WTC11 (cell line): Measurements from ENCODE around the gene SLIT3. TPM values are rescaled to one million over a fixed set of nuclear protein-coding genes. Genes with fewer than 3 reads are reported as not detected.

ENCODE experiments used
- ATAC-seq: fragments of 200-7000 bp; cut with Tn5 transposase; 2 replicates; pipeline ENCODE4 v1.10.0; 2021; ENCODE audit warnings: mild to moderate bottlenecking, moderate library complexity
- CTCF ChIA-PET: fragments of 300-600 bp; sonication (Branson Sonifier 250); formaldehyde crosslinking; loops from one replicate; lab custom pipeline; 2021; ENCODE audit warnings: antibody characterized with exemption; lab: Charles Lee
- POLR2A ChIA-PET: fragments of 350-600 bp; sonication (Branson Sonifier 250); formaldehyde crosslinking; loops from one replicate; lab custom pipeline; 2021; ENCODE audit warnings: antibody characterized with exemption; lab: Charles Lee
- DNase-seq: peaks from one replicate; pipeline ENCODE4 v3.0.0; 2021; ENCODE audit warnings: low spot score
- H3K27ac Mint-ChIP-seq: 2 replicates; pipeline ENCODE4 v1.8.0; 2021; ENCODE audit warnings: mixed read lengths
- H3K27me3 Mint-ChIP-seq: 2 replicates; pipeline ENCODE4 v1.8.0; 2021; ENCODE audit warnings: low read depth, mild to moderate bottlenecking, moderate library complexity, mixed read lengths
- H3K36me3 Mint-ChIP-seq: 2 replicates; pipeline ENCODE4 v1.8.0; 2021; ENCODE audit warnings: mixed read lengths
- H3K4me1 Mint-ChIP-seq: 2 replicates; pipeline ENCODE4 v1.8.0; 2022; ENCODE audit warnings: mixed read lengths
- H3K4me3 Mint-ChIP-seq: 2 replicates; pipeline ENCODE4 v1.8.0; 2021; ENCODE audit warnings: mild to moderate bottlenecking, moderate library complexity, mixed read lengths
- H3K9me3 Mint-ChIP-seq: 2 replicates; pipeline ENCODE4 v1.8.0; 2021; ENCODE audit warnings: mixed read lengths
- AR ChIP-seq: fragments of 250-450 bp; sonication (Bioruptor Pico); IDR thresholded peaks from 2 replicates; pipeline ENCODE4 v1.9.0; 2021; ENCODE audit warnings: mild to moderate bottlenecking
- ARID4B ChIP-seq: sonication (generic); formaldehyde crosslinking; IDR thresholded peaks from 2 replicates; pipeline ENCODE4 v1.8.0; 2023; ENCODE audit warnings: missing genetic modification reagents, mild to moderate bottlenecking, borderline replicate concordance
- E2F4 ChIP-seq: sonication (generic); formaldehyde crosslinking; IDR thresholded peaks from 2 replicates; pipeline ENCODE4 v1.8.1; 2022; ENCODE audit warnings: low read depth, mild to moderate bottlenecking, moderate library complexity, missing genetic modification reagents, borderline replicate concordance
- ERG ChIP-seq: fragments of 250-450 bp; sonication (Bioruptor Pico); IDR thresholded peaks from 2 replicates; pipeline ENCODE4 v1.8.0; 2021; ENCODE audit warnings: mild to moderate bottlenecking
- JUN ChIP-seq: sonication (generic); formaldehyde crosslinking; IDR thresholded peaks from 2 replicates; pipeline ENCODE4 v1.8.0; 2023; ENCODE audit warnings: mild to moderate bottlenecking, missing genetic modification reagents
- MXD4 ChIP-seq: fragments of 250-450 bp; sonication (Bioruptor Pico); IDR thresholded peaks from 2 replicates; pipeline ENCODE4 v1.8.0; 2021; ENCODE audit warnings: mild to moderate bottlenecking, moderate library complexity, borderline replicate concordance
- PRDM15 ChIP-seq: sonication (generic); formaldehyde crosslinking; IDR thresholded peaks from 2 replicates; pipeline ENCODE4 v1.8.0; 2022; ENCODE audit warnings: missing genetic modification reagents
- ZNF232 ChIP-seq: sonication (generic); formaldehyde crosslinking; IDR thresholded peaks from 2 replicates; pipeline ENCODE4 v1.8.0; 2022; ENCODE audit warnings: mild to moderate bottlenecking, missing genetic modification reagents
- ZNF416 ChIP-seq: fragments of 250-450 bp; sonication (Bioruptor Pico); IDR thresholded peaks from 2 replicates; pipeline ENCODE4 v1.9.0; 2021; ENCODE audit warnings: mild to moderate bottlenecking, inconsistent platforms
- ZNF423 ChIP-seq: fragments of 250-450 bp; sonication (Bioruptor Pico); IDR thresholded peaks from 2 replicates; pipeline ENCODE4 v2.1.2; 2022; ENCODE audit warnings: mild to moderate bottlenecking, moderate library complexity
- total RNA-seq: library from RNA; stranded (reverse); gene quantifications from 3 replicates; pipeline ENCODE4 v1.2.3, GENCODE V29; 2021

The SLIT3 gene
- total RNA-seq, 1 experiment from 2014 or later: 1.9 TPM

- Mint-ChIP-seq H3K4me1 (peaks cover 25% of the 10 kb centered on the region), H3K27me3 (no peaks in the 10 kb centered on the region), H3K36me3 (no peaks in the 10 kb centered on the region), H3K4me3 (no peak overlapping the region), H3K9me3 (0 out of 2 replicates have a peak, but pooled peaks cover under 1% of the 10 kb centered on the region), H3K27ac (no peak overlapping the region)
- TF ChIP-seq PRDM15 (CRISPR knock-in tag) (no peak), ARID4B (CRISPR knock-in tag) (no peak), E2F4 (CRISPR knock-in tag) (no peak), AR (no peak), MXD4 (CRISPR knock-in tag) (no peak), JUN (CRISPR knock-in tag) (no peak), ZNF232 (no peak), ERG (CRISPR knock-in tag) (no peak), ZNF423 (CRISPR knock-in tag) (no peak), ZNF416 (CRISPR knock-in tag) (no peak)
- ATAC-seq: no peak
- ChIA-PET CTCF (no interaction called here), POLR2A (no interaction called here)
- no peak for DNase-seq
Measured at GRCh38 chr5:169260896-169261569, 39.9 kb downstream of the SLIT3 start.
